GM21825 (cell line): ENCODE measurements around the gene FYCO1.
A peak's percentile ranks its signal among the peaks of the same experiment; 100 is the strongest.

ENCODE experiments used
- ATAC-seq: cut with Tn5 transposase; IDR thresholded peaks from one replicate; pipeline ENCODE4 v1.9.1; 2021; ENCODE audit warnings: mild to moderate bottlenecking, moderate library complexity; ENCODE audit not compliant: unreplicated experiment

Gene FYCO1

GRCh38 chr3:45965253-45965652 lies 30.4 kb downstream of the FYCO1 start:
- ATAC-seq, result no peak

- ATAC-seq, result peak; percentile 33
Measured at GRCh38 chr3:45964139-45964538, 31.5 kb downstream of the FYCO1 start.

GRCh38 chr3:45962033-45962432 lies 33.6 kb downstream of the FYCO1 start:
- ATAC-seq, result no peak

- no peak for ATAC-seq
Measured at GRCh38 chr3:45960289-45960688, 35.3 kb downstream of the FYCO1 start.

GRCh38 chr3:45959201-45959600 lies 36.4 kb downstream of the FYCO1 start:
- no peak for ATAC-seq

GRCh38 chr3:45958321-45958791 lies 37.3 kb downstream of the FYCO1 start:
- no peak for ATAC-seq

GRCh38 chr3:45957586-45957985 lies 38.0 kb downstream of the FYCO1 start:
- no peak for ATAC-seq

- no peak for ATAC-seq
Measured at GRCh38 chr3:45955706-45956105, 39.9 kb downstream of the FYCO1 start.

GRCh38 chr3:45955017-45955647 lies 40.5 kb downstream of the FYCO1 start:
- no peak for ATAC-seq

GRCh38 chr3:45954306-45954705 lies 41.3 kb downstream of the FYCO1 start:
- no peak for ATAC-seq

GRCh38 chr3:45953536-45953935 lies 42.1 kb downstream of the FYCO1 start:
- no peak for ATAC-seq

GRCh38 chr3:45952456-45952855 lies 43.2 kb downstream of the FYCO1 start:
- ATAC-seq, result no peak

GRCh38 chr3:45951946-45952345 lies 43.7 kb downstream of the FYCO1 start:
- no peak for ATAC-seq

- ATAC-seq, result no peak
Measured at GRCh38 chr3:45950686-45951600, 44.7 kb downstream of the FYCO1 start.

- no peak for ATAC-seq
Measured at GRCh38 chr3:45950131-45950530, 45.5 kb downstream of the FYCO1 start.

- ATAC-seq, result no peak
Measured at GRCh38 chr3:45949432-45949831, 46.2 kb downstream of the FYCO1 start.

GRCh38 chr3:45948881-45949280 lies 46.7 kb downstream of the FYCO1 start:
- ATAC-seq, result no peak

GRCh38 chr3:45948311-45948781 lies 47.3 kb downstream of the FYCO1 start:
- ATAC-seq, result no peak

GRCh38 chr3:45947361-45947760 lies 48.3 kb downstream of the FYCO1 start:
- ATAC-seq, result no peak

- no peak for ATAC-seq
Measured at GRCh38 chr3:45946875-45947274, 48.7 kb downstream of the FYCO1 start.

GRCh38 chr3:45946307-45946706 lies 49.3 kb downstream of the FYCO1 start:
- no peak for ATAC-seq
